B cell (primary cell): ENCODE data around the gene HLA-A. TPM values are rescaled to one million over a fixed set of nuclear protein-coding genes. Genes with fewer than 3 reads are reported as not detected.

Experiments used
- ATAC-seq: fragments of 200-7000 bp; cut with Tn5 transposase; one replicate; pipeline ENCODE4 v1.10.0; 2021; ENCODE audit warnings: low read depth, mild to moderate bottlenecking, moderate number of reproducible peaks, moderate library complexity
- CTCF ChIA-PET: fragments of 350-600 bp; sonication (Branson Sonifier 250); formaldehyde crosslinking; loops from one replicate; lab custom pipeline; 2021; ENCODE audit warnings: antibody characterized with exemption, inconsistent platforms; lab: Charles Lee
- POLR2A ChIA-PET: fragments of 350-600 bp; sonication (Branson Sonifier 250); formaldehyde crosslinking; loops from one replicate; lab custom pipeline; 2021; ENCODE audit warnings: antibody characterized with exemption; lab: Charles Lee
- DNase-seq: peaks from one replicate; pipeline ENCODE4 v3.0.0; 2013
- H2AFZ ChIP-seq: 2 replicates; pipeline ENCODE4 v1.6.1; 2012; ENCODE audit warnings: mild to moderate bottlenecking, low read depth, low read length; ENCODE audit not compliant: insufficient read depth, poor library complexity, severe bottlenecking
- H3K27ac ChIP-seq, 2 donors: 1 replicate in 1 of 2; 2 replicates in 1 of 2; pipeline ENCODE4 v1.5.1; 2012 to 2013; ENCODE audit warnings: low read length in 2 of 2, mild to moderate bottlenecking in 2 of 2, moderate library complexity in 1 of 2
- H3K27me3 ChIP-seq, 4 experiments: fragments of 200-600 bp in 1 of 4; sonication (generic) in 1 of 4; replicated peaks in 1 of 4; 1 replicate in 2 of 4; 2 replicates in 2 of 4; pipeline versions ENCODE4 v1.6.1 to v1.7.0; 2013 to 2016; ENCODE audit warnings: low read length in 3 of 4, mild to moderate bottlenecking in 2 of 4, mixed read lengths in 1 of 4, moderate library complexity in 1 of 4; ENCODE audit not compliant: insufficient read depth in 4 of 4, control insufficient read depth in 3 of 4; ENCODE audit errors: control extremely low read depth in 1 of 4
- H3K36me3 ChIP-seq, 2 experiments: replicated peaks in 1 of 2; 1 replicate in 1 of 2; 2 replicates in 1 of 2; pipeline versions ENCODE4 v1.6.1 to v1.7.1; 2013; ENCODE audit warnings: low read length in 1 of 2; ENCODE audit not compliant: insufficient read depth in 2 of 2, control insufficient read depth in 1 of 2; ENCODE audit errors: control extremely low read depth in 1 of 2, extremely low read depth in 1 of 2
- H3K4me1 ChIP-seq, 2 donors: fragments of 200-600 bp in 1 of 2; sonication (generic) in 1 of 2; 1 replicate in 1 of 2; 2 replicates in 1 of 2; pipeline versions ENCODE4 v1.5.1 to v1.6.1; 2013 to 2017; ENCODE audit warnings: low read length in 2 of 2; ENCODE audit not compliant: control insufficient read depth in 2 of 2, insufficient read depth in 2 of 2
- H3K4me2 ChIP-seq: replicated peaks from 2 replicates; pipeline ENCODE3; 2012; ENCODE audit warnings: mild to moderate bottlenecking, low read depth, low read length; ENCODE audit not compliant: poor library complexity, severe bottlenecking
- H3K4me3 ChIP-seq, 5 experiments: fragments of 200-600 bp in 1 of 5; sonication (generic) in 1 of 5; 1 replicate in 3 of 5; 2 replicates in 2 of 5; pipeline versions ENCODE4 v1.5.1 to v1.7.0; 2011 to 2016; ENCODE audit warnings: low read length in 4 of 5, mild to moderate bottlenecking in 4 of 5, low read depth in 2 of 5, control low read depth in 1 of 5, moderate library complexity in 1 of 5; ENCODE audit not compliant: insufficient read depth in 1 of 5; ENCODE audit errors: control extremely low read depth in 1 of 5, extremely low read depth in 1 of 5
- H3K79me2 ChIP-seq: fragments of 200-600 bp; sonication (generic); one replicate; pipeline ENCODE4 v1.6.0; 2016; ENCODE audit warnings: low read length; ENCODE audit not compliant: control insufficient read depth, insufficient read depth
- H3K9ac ChIP-seq: fragments of 200-600 bp; sonication (generic); 2 replicates; pipeline ENCODE4 v1.6.1; 2017; ENCODE audit warnings: mild to moderate bottlenecking, low read length, moderate library complexity
- H3K9me3 ChIP-seq, 3 donors: one replicate each; pipeline versions ENCODE4 v1.6.1 to v1.7.1; 2013; ENCODE audit warnings: low read length in 2 of 3; ENCODE audit not compliant: control insufficient read depth in 2 of 3, insufficient read depth in 1 of 3; ENCODE audit errors: control extremely low read depth in 1 of 3
- H4K20me1 ChIP-seq: 2 replicates; pipeline ENCODE4 v1.6.0; 2012; ENCODE audit warnings: mild to moderate bottlenecking, low read length; ENCODE audit not compliant: insufficient read depth, control insufficient read depth, poor library complexity, severe bottlenecking
- H3K27ac Mint-ChIP-seq: one replicate; pipeline ENCODE4 v1.8.0; 2021; ENCODE audit warnings: mixed read lengths
- H3K27me3 Mint-ChIP-seq: one replicate; pipeline ENCODE4 v1.8.0; 2021; ENCODE audit warnings: mixed read lengths
- H3K4me1 Mint-ChIP-seq: one replicate; pipeline ENCODE4 v1.8.0; 2021; ENCODE audit warnings: mixed read lengths
- H3K4me3 Mint-ChIP-seq: one replicate; pipeline ENCODE4 v1.8.0; 2021; ENCODE audit warnings: mixed read lengths
- H3K9me3 Mint-ChIP-seq: one replicate; pipeline ENCODE4 v1.8.0; 2022; ENCODE audit warnings: mixed read lengths; ENCODE audit not compliant: insufficient read depth
- EZH2 ChIP-seq: IDR thresholded peaks from 2 replicates; pipeline ENCODE4 v1.6.1; 2012; ENCODE audit warnings: borderline replicate concordance, low read depth, mild to moderate bottlenecking, moderate library complexity, low read length; ENCODE audit not compliant: insufficient read depth, poor library complexity, severe bottlenecking
- WGBS: methylation state at CpG from one replicate; pipeline ENCODE4 v1.1.5; 2013; ENCODE audit warnings: missing lambda C conversion rate; ENCODE audit not compliant: insufficient coverage; 5-methylcytosine and 5-hydroxymethylcytosine counted together
- intact Hi-C: fragments of 100-400 bp; cut with micrococcal nuclease; formaldehyde crosslinking; loops from one replicate; pipeline ENCODE4 v1.10.0; 2022
- polyA plus RNA-seq: library from polyadenylated mRNA; depleted of rRNA; stranded (reverse); fragments of >200 nt; gene quantifications from 2 replicates; pipeline ENCODE4 v1.2.3, GENCODE V29; 2012
- total RNA-seq, 2 donors: library from RNA; stranded (reverse); fragments of 120-200 nt in 1 of 2; gene quantifications; 1 replicate in 1 of 2; 2 replicates in 1 of 2; pipeline versions ENCODE4 v1.2.3 to v1.2.4, GENCODE V29; 2013 to 2022
- TF ChIP-seq, protein P1 (sequence below): fragments of 200-600 bp; IDR thresholded peaks from one replicate; pipeline ENCODE4 v1.8.0; 2022; ENCODE audit warnings: antibody characterized with exemption, mild to moderate bottlenecking

Gene HLA-A
- total and polyA plus RNA-seq, 2 donors (not counting 1 experiment from before 2014, with no cell fraction given) = 1,607 to 2,454 TPM

DNA sequence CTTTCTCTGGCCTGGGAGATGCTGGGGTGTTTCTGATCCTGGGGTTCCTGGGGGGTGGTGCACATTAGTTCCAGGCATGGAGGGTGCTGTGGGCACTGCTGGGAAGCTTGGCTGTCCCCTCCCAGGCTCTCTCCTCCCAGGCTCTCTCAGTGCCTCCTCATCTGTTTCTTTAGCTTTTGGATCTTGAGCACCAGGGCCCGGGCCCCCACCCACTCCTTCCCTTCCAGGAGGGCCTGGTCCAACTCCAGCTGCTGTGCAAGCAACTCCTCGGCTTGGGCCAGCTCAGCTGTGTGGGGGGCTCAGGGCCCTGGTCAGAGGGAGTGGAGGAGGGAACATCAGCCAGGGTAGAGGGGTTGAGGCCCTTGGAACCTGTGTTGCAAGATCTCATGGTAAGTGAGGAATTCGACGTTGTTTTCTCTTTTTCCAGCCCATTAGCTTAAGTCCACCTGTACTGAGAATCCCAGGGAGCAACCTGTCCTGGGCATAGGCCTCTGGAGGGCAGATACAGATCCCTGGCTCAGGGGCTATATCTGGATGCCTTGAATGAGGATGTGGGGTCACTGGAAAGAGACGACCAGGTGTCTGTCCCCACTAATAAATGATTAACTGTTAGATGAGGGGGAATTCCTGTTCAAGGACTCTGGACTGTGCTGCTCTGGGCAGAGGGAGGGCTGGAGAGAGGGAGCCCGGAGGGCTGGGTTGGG, 34.5 kb upstream of the HLA-A start:
- intact Hi-C loops = no loop called here
- CTCF ChIA-PET = no interaction called here
- H3K4me1 Mint-ChIP-seq = no peaks in the 10 kb centered on the region

DNA sequence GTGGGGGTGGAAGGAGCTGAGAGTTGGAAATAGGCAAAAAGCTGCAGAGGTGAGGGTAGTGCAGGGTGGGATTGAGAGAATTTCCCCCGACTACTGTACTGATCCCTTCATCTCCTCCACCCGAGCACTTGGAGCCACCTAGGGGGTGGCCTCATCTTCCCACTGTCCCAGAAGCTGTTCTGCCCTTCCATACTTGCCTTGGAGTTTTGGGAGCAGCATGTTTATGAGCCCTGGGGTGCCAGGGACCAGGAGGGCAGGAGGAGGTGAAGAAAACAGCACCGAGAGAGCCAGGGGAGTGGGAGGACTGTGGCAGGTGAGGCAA, 34.0 kb upstream of the HLA-A start:
- intact Hi-C loops = no loop called here
- H3K27me3 ChIP-seq = peaks cover 0 to 7% (median 1%) of the 10 kb centered on the region in 4 experiments
- no peak overlapping the region for H3K4me2 ChIP-seq
- Mint-ChIP-seq H3K9me3 (no peaks in the 10 kb centered on the region), H3K27me3 (no peaks in the 10 kb centered on the region), H3K4me1 (no peaks in the 10 kb centered on the region), H3K4me3 (no peak overlapping the region), H3K27ac (no peak overlapping the region)
- H2AFZ ChIP-seq = no peak overlapping the region
- H3K4me1 ChIP-seq = no peaks in the 10 kb centered on the region
- 100% methylated on average over 1 of the region's 3 CpGs for WGBS
- ATAC-seq (no peak), DNase-seq (no peak)
- no peak overlapping the region for H3K9ac ChIP-seq
- ChIA-PET CTCF (no interaction called here), POLR2A (no interaction called here)
- no peaks in the 10 kb centered on the region for H3K79me2 ChIP-seq
- H4K20me1 ChIP-seq = no peaks in the 10 kb centered on the region
- H3K27ac ChIP-seq = no peak overlapping the region
- no peak for TF ChIP-seq EZH2
- TF ChIP-seq, protein P1, sequence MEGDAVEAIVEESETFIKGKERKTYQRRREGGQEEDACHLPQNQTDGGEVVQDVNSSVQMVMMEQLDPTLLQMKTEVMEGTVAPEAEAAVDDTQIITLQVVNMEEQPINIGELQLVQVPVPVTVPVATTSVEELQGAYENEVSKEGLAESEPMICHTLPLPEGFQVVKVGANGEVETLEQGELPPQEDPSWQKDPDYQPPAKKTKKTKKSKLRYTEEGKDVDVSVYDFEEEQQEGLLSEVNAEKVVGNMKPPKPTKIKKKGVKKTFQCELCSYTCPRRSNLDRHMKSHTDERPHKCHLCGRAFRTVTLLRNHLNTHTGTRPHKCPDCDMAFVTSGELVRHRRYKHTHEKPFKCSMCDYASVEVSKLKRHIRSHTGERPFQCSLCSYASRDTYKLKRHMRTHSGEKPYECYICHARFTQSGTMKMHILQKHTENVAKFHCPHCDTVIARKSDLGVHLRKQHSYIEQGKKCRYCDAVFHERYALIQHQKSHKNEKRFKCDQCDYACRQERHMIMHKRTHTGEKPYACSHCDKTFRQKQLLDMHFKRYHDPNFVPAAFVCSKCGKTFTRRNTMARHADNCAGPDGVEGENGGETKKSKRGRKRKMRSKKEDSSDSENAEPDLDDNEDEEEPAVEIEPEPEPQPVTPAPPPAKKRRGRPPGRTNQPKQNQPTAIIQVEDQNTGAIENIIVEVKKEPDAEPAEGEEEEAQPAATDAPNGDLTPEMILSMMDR = no peak
- H3K4me3 ChIP-seq = no peak overlapping the region
- H3K9me3 ChIP-seq = no peaks in the 10 kb centered on the region
- no peaks in the 10 kb centered on the region for H3K36me3 ChIP-seq

More for the DNA sequence above, 34.5 kb upstream of the HLA-A start:
- no peaks in the 10 kb centered on the region for H3K9me3 ChIP-seq
- no peaks in the 10 kb centered on the region for H4K20me1 ChIP-seq
- POLR2A ChIA-PET = no interaction called here
- ATAC-seq (no peak), DNase-seq (no peak)
- WGBS = 23% methylated on average over 3 of the region's 6 CpGs
- H3K4me3 ChIP-seq = no peak overlapping the region
- H3K36me3 ChIP-seq = no peaks in the 10 kb centered on the region
- Mint-ChIP-seq H3K27me3 (no peaks in the 10 kb centered on the region), H3K27ac (no peak overlapping the region), H3K9me3 (no peaks in the 10 kb centered on the region), H3K4me3 (no peak overlapping the region)
- H3K9ac ChIP-seq = no peak overlapping the region
- no peak overlapping the region for H3K27ac ChIP-seq
- H3K27me3 ChIP-seq = peaks cover 0 to 5% (median 1%) of the 10 kb centered on the region in 4 experiments
- H3K79me2 ChIP-seq = no peaks in the 10 kb centered on the region
- H2AFZ ChIP-seq = no peak overlapping the region
- H3K4me1 ChIP-seq = no peaks in the 10 kb centered on the region
- TF ChIP-seq EZH2 = no peak
- no peak overlapping the region for H3K4me2 ChIP-seq
